ENCODE data around the gene MYO9A. TPM values are rescaled to one million over a fixed set of nuclear protein-coding genes. Genes with fewer than 3 reads are reported as not detected.

Gene MYO9A
- total RNA-seq, 1 donor from 2014 or later = 17.0 TPM

GRCh38 chr15:71920573-71920972 lies 197.4 kb downstream of the MYO9A start:
- H3K36me3 ChIP-seq (ENCODE audit: control insufficient read depth, insufficient read depth, low read length) = no peaks in the 10 kb centered on the region
- DNase-seq (ENCODE audit: low read depth) = no peak
- no peak overlapping the region for H3K4me3 ChIP-seq (ENCODE audit: low read depth, low read length)
- H3K27me3 ChIP-seq (ENCODE audit: control insufficient read depth, insufficient read depth, low read length) = no peaks in the 10 kb centered on the region
- TF ChIP-seq CTCF (IDR thresholded peaks at IDR 0.05; ENCODE audit: insufficient read depth, low read length, poor library complexity, severe bottlenecking) = no peak

- no peaks in the 10 kb centered on the region for H3K27me3 ChIP-seq (ENCODE audit: control insufficient read depth, insufficient read depth, low read length)
- no peak for DNase-seq (ENCODE audit: low read depth)
- no peak for TF ChIP-seq CTCF (IDR thresholded peaks at IDR 0.05; ENCODE audit: insufficient read depth, low read length, poor library complexity, severe bottlenecking)
- no peak overlapping the region for H3K4me3 ChIP-seq (ENCODE audit: low read depth, low read length)
- H3K36me3 ChIP-seq (ENCODE audit: control insufficient read depth, insufficient read depth, low read length) = no peaks in the 10 kb centered on the region
Measured at GRCh38 chr15:71916834-71917233, 201.1 kb downstream of the MYO9A start.

- H3K4me3 ChIP-seq (ENCODE audit: low read depth, low read length) = no peak overlapping the region
- no peak for TF ChIP-seq CTCF (IDR thresholded peaks at IDR 0.05; ENCODE audit: insufficient read depth, low read length, poor library complexity, severe bottlenecking)
- no peak for DNase-seq (ENCODE audit: low read depth)
- no peaks in the 10 kb centered on the region for H3K36me3 ChIP-seq (ENCODE audit: control insufficient read depth, insufficient read depth, low read length)
- H3K27me3 ChIP-seq (ENCODE audit: control insufficient read depth, insufficient read depth, low read length) = no peaks in the 10 kb centered on the region
Measured at GRCh38 chr15:71914092-71914491, 203.9 kb downstream of the MYO9A start.

GRCh38 chr15:71899674-71900073 lies 218.3 kb downstream of the MYO9A start:
- TF ChIP-seq CTCF (IDR thresholded peaks at IDR 0.05; ENCODE audit: insufficient read depth, low read length, poor library complexity, severe bottlenecking) = no peak
- no peaks in the 10 kb centered on the region for H3K36me3 ChIP-seq (ENCODE audit: control insufficient read depth, insufficient read depth, low read length)
- H3K27me3 ChIP-seq (ENCODE audit: control insufficient read depth, insufficient read depth, low read length) = no peaks in the 10 kb centered on the region
- no peak for DNase-seq (ENCODE audit: low read depth)
- no peak overlapping the region for H3K4me3 ChIP-seq (ENCODE audit: low read depth, low read length)

- no peak overlapping the region for H3K4me3 ChIP-seq (ENCODE audit: low read depth, low read length)
- no peak for TF ChIP-seq CTCF (IDR thresholded peaks at IDR 0.05; ENCODE audit: insufficient read depth, low read length, poor library complexity, severe bottlenecking)
- H3K36me3 ChIP-seq (ENCODE audit: control insufficient read depth, insufficient read depth, low read length) = no peaks in the 10 kb centered on the region
- H3K27me3 ChIP-seq (ENCODE audit: control insufficient read depth, insufficient read depth, low read length) = no peaks in the 10 kb centered on the region
- no peak for DNase-seq (ENCODE audit: low read depth)
Measured at GRCh38 chr15:71893691-71894090, 224.3 kb downstream of the MYO9A start.

- Histone ChIP-seq H3K27me3 (ENCODE audit: control insufficient read depth, insufficient read depth, low read length) (no peaks in the 10 kb centered on the region), H3K36me3 (ENCODE audit: control insufficient read depth, insufficient read depth, low read length) (no peaks in the 10 kb centered on the region), H3K4me3 (ENCODE audit: low read depth, low read length) (no peak overlapping the region)
- no peak for DNase-seq (ENCODE audit: low read depth)
- no peak for TF ChIP-seq CTCF (IDR thresholded peaks at IDR 0.05; ENCODE audit: insufficient read depth, low read length, poor library complexity, severe bottlenecking)
Measured at GRCh38 chr15:71892335-71892734, 225.6 kb downstream of the MYO9A start.

Data from kidney epithelial cell (primary cell).